Stimulated activated CD8-positive, alpha-beta memory T cell treated with anti-CD3 and anti-CD28 coated beads, Interleukin-15, amount 100 ng/mL, for 1 hour (primary cell): ENCODE data around the gene HSD17B7.
"Not testable (repeated sequence)": the region's sequence is repeated elsewhere in the genome, so short reads cannot be mapped to it uniquely, and the experiment has no call there.

ENCODE experiments used
- DNase-seq: peaks from one replicate; pipeline ENCODE4 v3.0.0-alpha.2; 2020; ENCODE audit warnings: low read depth

The HSD17B7 gene, protein sequence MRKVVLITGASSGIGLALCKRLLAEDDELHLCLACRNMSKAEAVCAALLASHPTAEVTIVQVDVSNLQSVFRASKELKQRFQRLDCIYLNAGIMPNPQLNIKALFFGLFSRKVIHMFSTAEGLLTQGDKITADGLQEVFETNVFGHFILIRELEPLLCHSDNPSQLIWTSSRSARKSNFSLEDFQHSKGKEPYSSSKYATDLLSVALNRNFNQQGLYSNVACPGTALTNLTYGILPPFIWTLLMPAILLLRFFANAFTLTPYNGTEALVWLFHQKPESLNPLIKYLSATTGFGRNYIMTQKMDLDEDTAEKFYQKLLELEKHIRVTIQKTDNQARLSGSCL

GRCh38 chr1:162790303-162790984 lies at the start of gene HSD17B7:
HSD17B7 (plus strand) TSS chr1:162790702; CDS start chr1:162790801, 99 bp downstream.
- DNase-seq: peak; percentile 43

DNA sequence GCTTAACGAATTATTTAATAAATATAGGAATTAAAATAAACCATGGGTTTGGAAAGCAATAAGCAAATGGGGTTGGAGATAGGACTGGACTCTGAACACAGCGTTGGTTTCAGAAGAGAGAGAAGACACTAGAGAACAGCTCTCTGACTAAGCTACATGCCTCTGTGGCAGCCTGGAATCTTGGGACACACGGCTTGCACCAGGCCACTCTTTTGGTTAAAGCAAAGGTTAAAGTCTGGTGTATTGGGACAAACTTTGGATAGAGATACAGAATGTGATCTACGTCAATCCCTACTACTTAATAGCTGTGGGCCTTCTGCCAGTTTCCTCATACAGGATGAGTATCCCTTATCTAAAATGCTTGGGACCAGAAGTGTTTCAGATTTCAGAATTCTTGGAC lies 49.7 kb upstream of the HSD17B7 start:
- DNase-seq: no peak

- DNase-seq: no peak
These were observed 48.9 kb upstream of the HSD17B7 start for GRCh38 chr1:162741574-162741973.

GRCh38 chr1:162746264-162746942 lies 44.1 kb upstream of the HSD17B7 start:
- DNase-seq: not testable (repeated sequence)

GRCh38 chr1:162753001-162753658 lies 37.4 kb upstream of the HSD17B7 start:
- no peak for DNase-seq

DNA sequence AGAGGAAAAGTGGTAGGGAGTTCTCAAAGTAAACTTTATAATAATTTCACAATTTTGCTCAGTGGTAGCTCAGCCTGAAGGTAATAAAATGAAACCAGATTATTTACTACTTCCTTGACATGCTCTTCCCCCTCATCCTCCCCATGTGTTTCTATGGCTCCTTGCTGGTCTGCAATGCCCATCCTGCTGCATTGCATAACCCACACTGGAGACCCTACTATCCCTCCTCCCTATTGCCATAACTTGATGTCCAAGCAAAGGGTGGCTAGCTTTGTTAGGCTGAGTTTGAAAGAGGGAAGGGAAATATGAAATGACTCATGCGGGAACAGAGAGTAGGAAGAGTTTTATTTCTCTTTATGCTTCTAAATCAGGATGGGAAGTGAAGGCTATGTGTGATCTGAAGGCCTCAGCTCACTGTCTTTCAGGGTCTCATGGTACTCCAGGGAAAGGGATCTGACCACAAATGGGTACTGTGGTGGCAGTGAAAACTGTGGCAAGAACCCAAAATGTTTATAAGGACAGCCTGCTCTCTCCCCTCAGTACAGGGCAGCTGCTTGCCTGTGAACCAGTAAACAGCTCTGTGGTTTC lies 36.4 kb upstream of the HSD17B7 start:
- no peak for DNase-seq

GRCh38 chr1:162755306-162755705 lies 35.2 kb upstream of the HSD17B7 start:
- no peak for DNase-seq

- no peak for DNase-seq
These were observed 34.0 kb upstream of the HSD17B7 start for GRCh38 chr1:162756523-162756922.

DNA sequence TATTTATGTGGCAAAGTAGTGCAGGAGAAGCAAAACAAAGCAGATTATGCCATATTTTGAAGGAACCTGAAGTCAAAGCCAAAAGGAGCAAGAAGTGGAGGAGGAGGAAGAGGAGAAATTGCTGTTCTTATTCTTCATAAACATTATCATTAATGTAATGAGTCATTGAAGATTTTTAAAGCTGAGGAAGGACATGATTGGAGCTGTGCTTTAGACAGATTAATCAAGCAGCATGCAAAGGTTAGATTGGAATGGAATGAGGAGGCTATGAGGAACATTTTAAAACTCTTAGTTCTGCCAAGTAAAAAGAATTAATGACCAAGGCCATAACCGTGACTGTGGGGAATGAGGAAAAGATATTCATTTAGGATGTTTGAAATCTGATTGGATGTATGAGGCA lies 33.0 kb upstream of the HSD17B7 start:
- no peak for DNase-seq

GRCh38 chr1:162765788-162766187 lies 24.7 kb upstream of the HSD17B7 start:
- no peak for DNase-seq

DNA sequence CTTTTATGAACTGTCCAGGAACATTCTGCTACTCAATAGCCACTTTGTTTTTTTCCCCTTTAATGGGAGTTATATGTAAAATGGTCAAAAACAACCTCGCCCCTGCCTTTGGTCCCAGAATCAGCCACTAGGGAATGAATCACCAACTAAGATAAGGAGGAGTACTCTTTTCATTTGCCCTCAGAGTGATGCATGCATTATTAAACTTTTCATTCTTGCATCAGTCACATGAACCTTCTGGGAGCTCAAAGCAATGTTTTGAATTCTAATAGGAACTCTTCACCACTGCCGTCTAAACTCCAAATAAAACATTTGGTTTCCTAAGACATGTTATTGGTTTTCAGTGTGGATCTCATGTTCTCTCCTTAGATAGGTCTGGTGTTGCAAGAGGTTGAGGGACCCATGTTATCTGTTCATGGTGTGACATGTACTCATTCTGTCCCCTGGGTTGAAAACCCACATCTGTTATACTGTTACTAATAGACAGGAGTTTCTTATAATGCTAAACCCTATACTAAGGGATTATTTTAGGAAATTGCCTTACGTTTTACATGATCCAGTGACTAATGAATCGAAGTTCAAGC lies 17.8 kb upstream of the HSD17B7 start:
- no peak for DNase-seq

DNA sequence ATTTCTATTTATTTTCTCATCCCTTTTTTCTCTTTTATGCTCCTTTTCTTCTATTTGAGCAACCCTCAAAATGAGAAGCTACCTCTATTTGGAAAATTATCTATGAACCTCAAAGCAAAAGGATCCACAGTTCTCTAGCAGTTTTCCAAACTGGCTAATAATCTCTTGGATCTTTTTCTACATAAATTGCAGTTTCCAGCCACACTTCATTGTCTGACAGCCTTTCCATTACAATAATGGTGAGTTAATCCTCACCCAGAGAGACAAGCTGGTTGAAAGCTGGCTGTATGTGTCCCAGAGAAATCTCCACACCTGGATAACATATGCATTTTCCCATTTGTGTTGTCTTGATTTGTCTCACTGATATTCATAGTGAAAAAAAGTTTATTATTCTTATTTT lies 16.5 kb upstream of the HSD17B7 start:
- no peak for DNase-seq

GRCh38 chr1:162779043-162779442 lies 11.5 kb upstream of the HSD17B7 start:
- DNase-seq: no peak

DNA sequence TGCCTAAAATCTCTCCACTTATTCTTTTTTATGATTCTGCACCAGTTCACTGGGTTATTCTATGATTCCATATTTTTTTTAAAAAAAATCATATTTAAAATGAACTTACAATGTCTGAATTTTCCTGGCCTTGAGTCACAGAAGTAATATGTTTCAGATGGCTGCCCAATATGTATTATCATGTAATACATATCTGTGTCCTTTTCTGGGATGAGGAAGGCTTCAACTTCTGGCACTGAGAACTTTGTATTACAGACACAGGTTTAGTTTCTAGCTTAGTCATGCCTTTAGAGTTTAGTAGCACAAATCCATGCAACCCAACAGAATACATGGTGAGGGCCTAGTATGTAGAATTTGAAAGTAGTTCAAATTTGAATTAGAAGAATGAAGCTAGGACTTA lies 7.8 kb upstream of the HSD17B7 start:
- DNase-seq: no peak

DNA sequence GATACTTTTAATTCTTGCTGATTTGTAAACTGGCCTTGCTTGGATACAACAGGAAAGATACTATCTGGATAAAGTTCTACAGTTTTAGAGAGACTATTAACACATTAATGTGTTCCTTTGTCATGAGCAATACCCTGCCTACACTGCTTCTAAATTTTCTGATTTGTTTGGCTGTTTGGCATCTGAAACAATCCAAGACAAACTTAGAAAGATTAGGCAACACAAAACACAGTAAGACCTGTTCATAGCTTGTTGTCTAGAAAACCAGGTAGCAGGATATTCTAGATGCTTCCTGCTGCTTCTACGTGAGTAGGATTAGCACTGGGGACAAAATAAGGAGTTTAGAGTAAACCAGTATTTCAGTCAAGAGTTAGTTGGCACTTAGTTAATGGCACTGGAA lies 5.6 kb upstream of the HSD17B7 start:
- DNase-seq: not testable (repeated sequence)

DNA sequence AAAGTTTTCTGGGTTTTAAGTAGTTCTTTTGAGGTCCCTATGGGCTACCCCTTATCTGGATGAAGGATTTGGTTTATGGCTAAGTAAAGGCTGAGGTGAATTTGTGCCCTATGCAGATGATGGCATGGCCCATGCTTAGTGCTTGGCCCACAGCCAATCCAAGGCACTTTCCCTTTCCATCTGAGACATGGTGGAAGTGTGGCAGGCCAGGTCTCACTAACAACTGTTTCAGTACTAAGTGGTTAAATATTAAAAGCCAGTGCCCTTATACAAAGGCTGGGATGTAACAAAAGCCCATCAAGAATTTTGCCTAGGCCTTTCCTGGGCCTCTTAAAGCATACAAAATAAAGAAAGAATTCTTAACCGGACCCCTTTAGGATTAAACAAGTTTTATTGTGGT lies 1.7 kb upstream of the HSD17B7 start:
- DNase-seq: not testable (repeated sequence)

DNA sequence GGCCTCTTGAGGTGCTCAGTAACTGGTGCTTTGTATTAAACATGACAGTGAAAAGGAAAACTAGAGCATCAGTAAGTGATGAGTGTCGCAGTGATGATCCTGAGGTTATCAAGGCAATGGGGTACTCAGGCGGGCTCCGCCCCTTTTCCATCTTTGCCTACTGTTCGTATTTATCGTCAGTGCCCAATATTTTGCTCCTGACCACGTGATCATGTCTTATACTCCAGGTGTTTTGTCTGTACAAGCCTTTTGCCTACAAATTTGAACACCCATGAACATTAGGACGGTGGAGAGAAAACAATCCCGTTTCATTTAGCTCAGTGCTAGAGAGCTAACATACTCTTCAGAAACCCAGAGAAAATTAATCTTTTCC lies 469 bp downstream of the HSD17B7 start:
- not testable (repeated sequence) for DNase-seq

DNA sequence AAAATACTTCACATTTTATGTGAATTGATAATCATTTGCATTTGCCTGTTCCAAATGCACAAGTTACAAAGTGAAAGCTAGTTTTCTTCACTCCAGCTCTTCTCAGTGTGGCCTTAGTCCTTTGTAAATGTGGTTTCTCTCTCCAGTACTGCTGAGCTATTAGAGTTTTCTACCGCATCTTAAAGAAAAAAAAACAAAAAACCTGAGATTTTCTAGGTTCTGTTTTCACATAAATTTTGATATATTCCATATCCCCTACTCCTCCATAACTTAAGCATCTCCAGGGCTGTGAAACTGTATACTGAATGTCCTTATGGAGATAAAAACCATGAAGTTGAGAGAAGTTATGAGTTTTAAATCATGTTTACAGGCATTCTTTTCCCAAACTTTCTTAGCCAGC lies 3.8 kb downstream of the HSD17B7 start:
- DNase-seq: not testable (repeated sequence)

- not testable (repeated sequence) for DNase-seq
These were observed 6.2 kb downstream of the HSD17B7 start for GRCh38 chr1:162796617-162797279.

DNA sequence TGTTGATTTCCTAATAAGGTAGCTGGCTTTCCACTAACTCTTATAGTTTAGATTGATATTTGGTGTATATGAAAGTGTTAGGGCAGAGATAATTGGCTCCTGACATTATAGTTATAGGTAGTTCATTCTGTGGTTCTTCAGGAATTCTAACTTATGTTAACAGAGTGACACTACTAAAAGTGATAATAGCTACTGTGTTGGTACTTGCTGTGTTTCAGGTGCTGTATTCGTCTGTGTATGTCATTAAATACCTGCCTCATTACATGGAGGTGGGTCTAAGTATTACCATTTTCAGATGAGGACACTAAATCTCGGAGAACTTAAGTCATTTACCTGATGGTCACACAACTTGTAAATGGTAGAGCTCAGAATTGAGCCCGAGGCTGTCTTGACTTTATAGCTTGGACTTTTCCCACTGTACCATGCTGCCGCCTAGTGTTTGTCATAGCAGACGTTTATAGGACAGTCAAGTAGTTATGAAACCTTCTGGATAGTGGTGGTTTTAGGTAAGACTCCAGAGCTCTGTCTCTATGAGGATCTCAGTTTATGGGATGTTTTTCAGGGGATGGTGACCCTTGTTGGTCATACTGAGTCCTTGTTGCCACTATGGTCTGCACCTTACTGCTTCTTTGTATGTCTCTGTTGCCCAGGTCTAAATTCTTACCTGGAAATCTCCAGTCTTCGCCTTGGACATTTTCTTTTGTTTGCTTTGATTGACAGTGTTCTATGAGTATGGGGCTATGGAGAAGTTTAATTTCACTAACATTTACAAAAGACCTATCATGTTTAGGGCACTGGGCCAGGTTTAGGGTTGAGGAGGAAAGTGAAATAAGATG lies 9.7 kb downstream of the HSD17B7 start:
- DNase-seq: not testable (repeated sequence)
